Measurements from ENCODE around the gene AOAH.

The AOAH gene

GRCh38 chr7:36752026-36752711 lies 27.9 kb upstream of the AOAH start:
- Histone ChIP-seq H3K4me3 (replicated peaks; ENCODE audit: insufficient read depth, low read length) (no peak overlapping the region), H3K27me3 (ENCODE audit: insufficient read depth, poor library complexity, severe bottlenecking) (no peaks in the 10 kb centered on the region), H3K27ac (replicated peaks) (no peak overlapping the region)
- no peak for DNase-seq (ENCODE audit: low read depth in 1 of 2, low spot score in 1 of 2)
- no peak for TF ChIP-seq CTCF (IDR thresholded peaks at IDR 0.05; ENCODE audit: insufficient read depth, low read length)
- no peak for TF ChIP-seq SPI1 (IDR thresholded peaks at IDR 0.05; ENCODE audit: borderline replicate concordance, low read depth)
- no peak for TF ChIP-seq POLR2AphosphoS5 (IDR thresholded peaks at IDR 0.05; ENCODE audit: low read depth)
- TF ChIP-seq REST (IDR thresholded peaks at IDR 0.05; ENCODE audit: insufficient replicate concordance, low read depth): no peak
- TF ChIP-seq GABPA (IDR thresholded peaks at IDR 0.05; ENCODE audit: low read depth): no peak

GRCh38 chr7:36750451-36750850 lies 26.2 kb upstream of the AOAH start:
- Histone ChIP-seq H3K27me3 (ENCODE audit: insufficient read depth, poor library complexity, severe bottlenecking) (no peaks in the 10 kb centered on the region), H3K4me3 (replicated peaks; ENCODE audit: insufficient read depth, low read length) (no peak overlapping the region), H3K27ac (replicated peaks) (peak overlapping the region; percentile 56; the same call in 1 of the 2 replicates)
- no peak for TF ChIP-seq REST (IDR thresholded peaks at IDR 0.05; ENCODE audit: insufficient replicate concordance, low read depth)
- TF ChIP-seq SPI1 (IDR thresholded peaks at IDR 0.05; ENCODE audit: borderline replicate concordance, low read depth): no peak
- TF ChIP-seq POLR2AphosphoS5 (IDR thresholded peaks at IDR 0.05; ENCODE audit: low read depth): no peak
- no peak for TF ChIP-seq GABPA (IDR thresholded peaks at IDR 0.05; ENCODE audit: low read depth)
- TF ChIP-seq CTCF (IDR thresholded peaks at IDR 0.05; ENCODE audit: insufficient read depth, low read length): no peak
- DNase-seq (ENCODE audit: low read depth in 1 of 2, low spot score in 1 of 2): no peak

- Histone ChIP-seq H3K27ac (replicated peaks) (peak overlapping the region; percentile 56), H3K4me3 (replicated peaks; ENCODE audit: insufficient read depth, low read length) (no peak overlapping the region), H3K27me3 (ENCODE audit: insufficient read depth, poor library complexity, severe bottlenecking) (no peaks in the 10 kb centered on the region)
- DNase-seq (ENCODE audit: low read depth in 1 of 2, low spot score in 1 of 2): peak; percentile 73 to 92
- TF ChIP-seq REST (IDR thresholded peaks at IDR 0.05; ENCODE audit: insufficient replicate concordance, low read depth) (no peak), GABPA (IDR thresholded peaks at IDR 0.05; ENCODE audit: low read depth) (0 out of 2 replicates have a peak, but pooled peaks have one; percentile 38), POLR2AphosphoS5 (IDR thresholded peaks at IDR 0.05; ENCODE audit: low read depth) (no peak; the same call in 1 of the 2 replicates), SPI1 (IDR thresholded peaks at IDR 0.05; ENCODE audit: borderline replicate concordance, low read depth) (peak; percentile 75)
Observed at GRCh38 chr7:36749282-36749960, 25.1 kb upstream of the AOAH start.
